Mucosa of stomach (tissue), 1 donor: ENCODE data around the gene PTPRS.
"Not testable (repeated sequence)": the region's sequence is repeated elsewhere in the genome, so short reads cannot be mapped to it uniquely, and the experiment has no call there.

Experiments
- H3K27me3 ChIP-seq: one replicate; pipeline ENCODE4 v1.7.0; 2013; ENCODE audit warnings: mild to moderate bottlenecking, low read length; ENCODE audit not compliant: control insufficient read depth, insufficient read depth
- H3K36me3 ChIP-seq: one replicate; pipeline ENCODE4 v1.7.0; 2013; ENCODE audit warnings: low read length; ENCODE audit not compliant: control insufficient read depth, insufficient read depth
- H3K4me1 ChIP-seq: one replicate; pipeline ENCODE4 v1.7.0; 2013; ENCODE audit warnings: mild to moderate bottlenecking, low read length; ENCODE audit not compliant: control insufficient read depth, insufficient read depth
- H3K4me3 ChIP-seq: one replicate; pipeline ENCODE4 v1.7.0; 2013; ENCODE audit warnings: low read length
- H3K9ac ChIP-seq: one replicate; pipeline ENCODE4 v1.7.0; 2013; ENCODE audit warnings: mild to moderate bottlenecking, low read length, moderate library complexity
- H3K9me3 ChIP-seq: one replicate; pipeline ENCODE4 v1.7.0; 2013; ENCODE audit warnings: mild to moderate bottlenecking, low read length, moderate library complexity; ENCODE audit not compliant: control insufficient read depth
- donor health status: Pancreatic carcinoma.

Gene PTPRS

DNA sequence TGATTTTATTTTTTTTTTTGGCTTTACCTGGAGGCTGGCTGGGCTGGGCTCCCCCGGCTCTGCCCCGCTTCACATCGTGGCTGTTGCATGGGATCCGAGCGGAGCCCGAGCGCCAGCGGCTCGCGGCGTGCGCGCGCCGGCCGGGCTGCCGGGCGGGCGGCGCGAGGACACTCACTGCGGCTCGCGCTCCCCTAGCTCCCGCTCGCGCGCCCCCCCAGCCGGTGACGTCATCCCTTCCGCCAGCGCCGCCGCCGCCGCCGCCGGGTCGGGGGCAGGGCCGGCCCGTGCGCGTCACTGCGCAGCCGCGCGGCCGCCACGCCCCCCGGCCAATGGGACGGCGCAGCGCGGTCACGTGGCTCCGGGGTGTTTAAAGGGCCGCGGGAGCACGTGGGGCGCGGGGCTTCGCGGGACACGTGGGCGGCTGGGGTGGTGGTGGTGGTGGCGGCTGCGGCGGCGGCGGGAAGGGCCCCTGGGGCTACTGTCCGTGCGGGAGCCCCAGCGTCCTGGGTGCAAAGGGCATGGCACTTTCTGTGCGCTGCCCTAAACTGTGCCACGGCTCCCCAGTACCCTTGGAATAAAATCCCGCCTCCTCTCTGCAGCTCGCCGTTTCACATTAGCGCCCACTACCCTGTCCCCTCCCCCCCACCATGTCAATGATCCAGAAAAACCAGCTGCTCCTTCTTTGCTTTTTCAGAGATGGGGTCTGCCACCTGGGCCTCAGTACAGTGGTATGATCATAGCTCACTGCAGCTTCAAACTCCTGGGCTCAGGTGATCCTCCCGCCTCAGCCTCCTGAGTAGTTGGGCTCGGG is at the start of gene PTPRS:
TSS of gene PTPRS (minus strand) at position 176 of the 811 bp plus-strand sequence. CDS start 54,672 bp downstream, outside the sequence.
- H3K4me3 ChIP-seq: no peak within 1 kb of the TSS
- no peaks in the 10 kb centered on the region for H3K36me3 ChIP-seq
- H3K27me3 ChIP-seq: peaks cover 37% of the 10 kb centered on the region
- H3K4me1 ChIP-seq: peaks cover 4% of the 10 kb centered on the region
- no peaks in the 10 kb centered on the region for H3K9me3 ChIP-seq
- H3K9ac ChIP-seq: no peak within 1 kb of the TSS

DNA sequence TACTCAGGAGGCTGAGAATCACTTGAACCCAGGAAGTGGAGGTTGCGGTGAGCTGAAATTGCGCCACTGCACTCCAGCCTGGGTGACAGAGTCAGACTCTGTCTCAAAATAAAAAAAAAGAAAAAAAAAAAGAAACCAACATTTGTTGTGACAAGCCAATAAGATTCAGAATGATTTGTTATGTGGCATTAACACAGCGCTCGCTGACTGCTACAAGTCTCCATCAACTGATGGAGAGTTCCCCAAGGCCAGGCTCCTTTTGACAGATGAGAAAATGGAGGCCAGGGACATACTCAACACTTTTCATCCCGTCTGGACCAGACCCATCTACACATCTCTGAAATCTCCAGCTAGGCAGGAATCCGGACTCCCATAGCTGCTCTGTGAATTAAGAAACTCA is 48.7 kb upstream of the PTPRS start:
- H3K4me3 ChIP-seq: no peak overlapping the region
- H3K4me1 ChIP-seq: no peaks in the 10 kb centered on the region
- no peaks in the 10 kb centered on the region for H3K36me3 ChIP-seq
- no peaks in the 10 kb centered on the region for H3K9me3 ChIP-seq
- H3K27me3 ChIP-seq: peaks cover 21% of the 10 kb centered on the region
- H3K9ac ChIP-seq: no peak overlapping the region

GRCh38 chr19:5387472-5387871 is 46.9 kb upstream of the PTPRS start:
- no peak overlapping the region for H3K9ac ChIP-seq
- H3K4me1 ChIP-seq: no peaks in the 10 kb centered on the region
- peaks cover 2% of the 10 kb centered on the region for H3K27me3 ChIP-seq
- no peaks in the 10 kb centered on the region for H3K9me3 ChIP-seq
- H3K36me3 ChIP-seq: no peaks in the 10 kb centered on the region
- H3K4me3 ChIP-seq: no peak overlapping the region

DNA sequence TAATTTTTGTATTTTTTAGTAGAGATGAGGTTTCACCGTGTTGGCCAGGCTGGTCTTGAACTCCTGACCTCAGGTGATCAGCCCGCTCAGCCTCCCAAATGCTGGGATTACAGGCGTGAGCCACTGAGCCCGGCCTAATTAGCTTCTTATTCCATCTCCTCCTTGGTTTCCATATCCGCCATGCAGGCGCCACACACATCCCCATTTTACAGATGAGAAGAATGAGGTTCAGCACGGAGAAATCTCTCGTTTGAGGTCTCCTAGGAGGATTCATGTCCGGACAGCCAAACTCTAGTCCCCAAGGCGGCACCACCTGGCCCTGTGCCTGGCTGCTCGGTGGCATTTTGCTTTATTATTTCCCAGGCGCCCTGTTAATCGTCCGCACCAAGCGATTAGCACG is 46.2 kb upstream of the PTPRS start:
- no peak overlapping the region for H3K4me3 ChIP-seq
- H3K36me3 ChIP-seq: no peaks in the 10 kb centered on the region
- H3K4me1 ChIP-seq: no peaks in the 10 kb centered on the region
- H3K9ac ChIP-seq: no peak overlapping the region
- no peaks in the 10 kb centered on the region for H3K9me3 ChIP-seq
- H3K27me3 ChIP-seq: no peaks in the 10 kb centered on the region

- not testable (repeated sequence) for H3K4me3 ChIP-seq, H3K4me1 ChIP-seq, H3K9ac ChIP-seq, H3K36me3 ChIP-seq, H3K27me3 ChIP-seq, H3K9me3 ChIP-seq
These were observed 40.6 kb upstream of the PTPRS start for GRCh38 chr19:5381197-5381596.

DNA sequence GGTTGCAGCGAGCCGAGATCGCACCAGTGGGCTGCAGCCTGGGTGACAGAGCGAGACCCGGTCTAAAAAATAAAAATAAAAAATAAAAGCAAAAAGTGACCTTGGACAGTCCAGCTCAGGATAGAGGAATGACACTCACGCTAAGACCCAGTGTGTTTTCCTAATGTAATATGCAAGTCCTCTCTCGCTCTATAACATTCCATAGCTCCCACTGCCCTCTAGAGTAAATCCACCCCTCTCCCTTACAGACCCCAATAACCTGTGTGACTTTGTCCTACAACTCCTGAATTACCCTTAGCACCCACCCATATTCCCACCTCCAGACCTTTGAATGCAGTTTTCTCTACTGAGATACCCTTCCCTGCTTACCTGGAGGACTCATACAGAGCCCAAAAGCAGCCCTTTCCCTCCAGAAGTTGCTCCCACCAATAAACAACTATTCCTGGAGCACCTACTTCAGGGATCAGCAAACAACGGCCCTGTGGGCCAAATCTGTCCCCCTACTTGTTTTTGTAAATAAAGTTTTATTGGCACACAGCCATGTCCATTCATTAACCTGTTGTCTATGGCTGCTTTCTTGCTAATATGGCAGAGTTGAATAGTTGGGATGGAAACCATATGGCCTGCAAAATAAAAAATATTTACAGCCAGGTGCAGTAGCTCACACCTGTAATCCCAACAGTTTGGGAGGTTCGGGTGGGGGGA is 39.8 kb upstream of the PTPRS start:
- H3K4me1 ChIP-seq: no peaks in the 10 kb centered on the region
- H3K9me3 ChIP-seq: no peaks in the 10 kb centered on the region
- no peak overlapping the region for H3K9ac ChIP-seq
- H3K4me3 ChIP-seq: no peak overlapping the region
- H3K27me3 ChIP-seq: no peaks in the 10 kb centered on the region
- H3K36me3 ChIP-seq: no peaks in the 10 kb centered on the region

- no peaks in the 10 kb centered on the region for H3K9me3 ChIP-seq
- no peak overlapping the region for H3K9ac ChIP-seq
- H3K4me1 ChIP-seq: no peaks in the 10 kb centered on the region
- H3K36me3 ChIP-seq: no peaks in the 10 kb centered on the region
- no peak overlapping the region for H3K4me3 ChIP-seq
- no peaks in the 10 kb centered on the region for H3K27me3 ChIP-seq
These were observed 36.3 kb upstream of the PTPRS start for GRCh38 chr19:5376928-5377327.

DNA sequence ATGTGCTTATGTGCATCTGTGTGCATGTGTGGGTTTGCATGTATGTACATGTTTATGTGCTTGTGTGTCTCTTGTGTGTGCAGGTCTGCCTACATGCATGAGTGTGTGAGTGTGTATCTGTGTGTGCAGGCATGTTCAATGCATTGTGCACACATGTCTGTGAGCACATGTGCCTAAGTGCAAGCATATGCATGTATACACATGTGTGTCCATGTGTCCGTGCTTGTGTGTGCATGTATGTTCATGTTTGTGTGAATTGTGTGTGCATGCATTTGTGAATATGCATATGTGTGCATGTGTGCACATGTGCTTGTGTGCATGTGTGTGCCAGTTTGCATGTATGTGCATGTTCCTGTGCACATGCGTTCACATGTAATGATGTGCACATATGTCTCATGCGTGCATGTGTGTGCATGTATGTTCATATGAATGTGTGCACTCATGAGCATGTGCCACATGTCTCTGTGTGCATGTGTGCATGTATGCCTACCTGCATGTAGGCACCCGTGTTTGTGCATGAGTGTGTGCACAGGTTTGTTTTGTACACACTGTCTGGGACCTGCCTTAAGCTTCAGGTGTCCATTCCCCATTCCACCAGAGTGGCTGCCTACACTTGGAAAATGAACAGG is 32.1 kb upstream of the PTPRS start:
- no peak overlapping the region for H3K9ac ChIP-seq

GRCh38 chr19:5369962-5370367 is 29.4 kb upstream of the PTPRS start:
- peaks cover 6% of the 10 kb centered on the region for H3K27me3 ChIP-seq
- no peaks in the 10 kb centered on the region for H3K36me3 ChIP-seq
- H3K4me1 ChIP-seq: no peaks in the 10 kb centered on the region
- no peak overlapping the region for H3K9ac ChIP-seq
- H3K4me3 ChIP-seq: no peak overlapping the region
- no peaks in the 10 kb centered on the region for H3K9me3 ChIP-seq

More for the DNA sequence above, 32.1 kb upstream of the PTPRS start:
- no peaks in the 10 kb centered on the region for H3K9me3 ChIP-seq
- H3K36me3 ChIP-seq: no peaks in the 10 kb centered on the region
- H3K27me3 ChIP-seq: peaks cover 6% of the 10 kb centered on the region
- H3K4me3 ChIP-seq: no peak overlapping the region
- H3K4me1 ChIP-seq: no peaks in the 10 kb centered on the region

- no peak overlapping the region for H3K4me3 ChIP-seq
- H3K9ac ChIP-seq: no peak overlapping the region
These were observed 28.7 kb upstream of the PTPRS start for GRCh38 chr19:5369304-5369703.

GRCh38 chr19:5367530-5368133 is 27.0 kb upstream of the PTPRS start:
- Histone ChIP-seq H3K9me3 (no peaks in the 10 kb centered on the region), H3K27me3 (peaks cover 6% of the 10 kb centered on the region), H3K36me3 (no peaks in the 10 kb centered on the region), H3K4me3 (no peak overlapping the region), H3K4me1 (no peaks in the 10 kb centered on the region), H3K9ac (no peak overlapping the region)

More at GRCh38 chr19:5369304-5369703, 28.7 kb upstream of the PTPRS start:
- no peaks in the 10 kb centered on the region for H3K36me3 ChIP-seq
- H3K9me3 ChIP-seq: no peaks in the 10 kb centered on the region
- H3K27me3 ChIP-seq: peaks cover 6% of the 10 kb centered on the region
- H3K4me1 ChIP-seq: no peaks in the 10 kb centered on the region

DNA sequence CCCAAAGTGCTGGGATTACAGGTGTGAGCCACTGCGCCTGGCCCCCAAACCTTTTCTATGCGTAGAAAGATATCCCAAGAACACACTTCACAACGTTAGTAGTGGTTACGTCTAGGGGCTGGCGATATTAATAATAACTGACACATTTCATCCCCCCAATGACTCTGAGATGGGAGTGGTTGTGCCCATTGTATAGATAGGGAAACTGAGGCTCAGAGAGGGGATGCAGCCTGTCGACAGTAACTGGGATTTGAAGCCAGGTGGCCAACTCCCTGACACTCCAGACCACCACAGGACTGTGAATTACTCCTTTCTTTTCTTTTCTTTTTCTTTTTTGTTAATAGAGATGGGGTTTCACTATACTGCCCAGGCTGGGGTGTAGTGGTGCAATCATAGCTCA is 25.3 kb upstream of the PTPRS start:
- Histone ChIP-seq H3K9ac (no peak overlapping the region), H3K36me3 (no peaks in the 10 kb centered on the region), H3K4me3 (no peak overlapping the region), H3K9me3 (no peaks in the 10 kb centered on the region), H3K4me1 (no peaks in the 10 kb centered on the region), H3K27me3 (peaks cover 6% of the 10 kb centered on the region)
